Gastrocnemius medialis (tissue), 4 donors: ENCODE measurements around the gene UNC5A. TPM values are rescaled to one million over a fixed set of nuclear protein-coding genes. Genes with fewer than 3 reads are reported as not detected.

Source experiments
- ATAC-seq, 2 donors: fragments of 150-250 bp; one replicate each; pipeline ENCODE4 v1.9.1; 2016
- DNase-seq, 2 donors: peaks; one replicate each; pipeline ENCODE4 v3.0.0-alpha.2; 2019
- H3K27ac ChIP-seq, 4 donors: fragments of 200-600 bp; sonication (generic); 1 replicate in 1 of 4; 2 replicates in 3 of 4; pipeline ENCODE4 v1.5.1; 2016 to 2018; ENCODE audit warnings: mild to moderate bottlenecking in 2 of 4, moderate library complexity in 1 of 4
- H3K27me3 ChIP-seq, 3 donors: fragments of 200-600 bp; sonication (generic) in 2 of 3; 1 replicate in 1 of 3; 2 replicates in 2 of 3; pipeline versions ENCODE4 v1.5.1 to v1.6.0; 2016 to 2019; ENCODE audit warnings: mild to moderate bottlenecking in 1 of 3, moderate library complexity in 1 of 3
- H3K36me3 ChIP-seq, 2 donors: fragments of 200-600 bp; sonication (generic) in 1 of 2; one replicate each; pipeline ENCODE4 v1.5.1; 2017 to 2018
- H3K4me1 ChIP-seq, 2 donors: fragments of 200-600 bp; sonication (generic) in 1 of 2; one replicate each; pipeline ENCODE4 v1.5.1; 2016 to 2017; ENCODE audit warnings: mild to moderate bottlenecking in 2 of 2
- H3K4me3 ChIP-seq, 4 donors: fragments of 200-600 bp; sonication (generic) in 3 of 4; 1 replicate in 1 of 4; 2 replicates in 3 of 4; pipeline ENCODE4 v1.5.1; 2016 to 2019; ENCODE audit warnings: mild to moderate bottlenecking in 2 of 4
- H3K9me3 ChIP-seq, 3 donors: fragments of 200-600 bp; sonication (generic) in 2 of 3; 1 replicate in 1 of 3; 2 replicates in 2 of 3; pipeline ENCODE4 v1.5.1; 2016 to 2019
- CTCF ChIP-seq, 5 experiments: fragments of 450-650 bp in 3 of 5; fragments of 200-600 bp in 2 of 5; sonication (generic) in 2 of 5; IDR thresholded peaks in 4 of 5; conservative IDR thresholded peaks in 1 of 5; 1 replicate in 4 of 5; 2 replicates in 1 of 5; pipeline ENCODE4 v1.5.1; 2016 to 2019; ENCODE audit warnings: antibody characterized with exemption in 5 of 5, mild to moderate bottlenecking in 3 of 5, moderate library complexity in 3 of 5
- POLR2A ChIP-seq, 2 donors: fragments of 450-650 bp; IDR thresholded peaks; one replicate each; pipeline ENCODE4 v1.6.1; 2017; ENCODE audit warnings: antibody characterized with exemption in 2 of 2, mild to moderate bottlenecking in 2 of 2, moderate library complexity in 2 of 2
- in situ Hi-C, 4 donors: fragments of 200-750 bp; cut with MboI; loops; one replicate each; pipeline versions ENCODE4 v1.15.0 to v1.8.0; 2017; ENCODE audit warnings: low sequenced_read_pairs in 4 of 4
- intact Hi-C: fragments of 100-400 bp; cut with DNase I; formaldehyde crosslinking; loops from one replicate; pipeline ENCODE4 v1.15.1; 2023; ENCODE audit warnings: low total_unique reads
- total RNA-seq, 4 donors: library from RNA; depleted of rRNA; stranded (reverse); fragments of >200 nt; gene quantifications; one replicate each; pipeline versions ENCODE4 v1.1.0 to v1.2.3, GENCODE V29; 2016

UNC5A gene
- total RNA-seq, 4 donors from 2014 or later: 0.10 to 0.55 TPM; not detected in 2

DNA sequence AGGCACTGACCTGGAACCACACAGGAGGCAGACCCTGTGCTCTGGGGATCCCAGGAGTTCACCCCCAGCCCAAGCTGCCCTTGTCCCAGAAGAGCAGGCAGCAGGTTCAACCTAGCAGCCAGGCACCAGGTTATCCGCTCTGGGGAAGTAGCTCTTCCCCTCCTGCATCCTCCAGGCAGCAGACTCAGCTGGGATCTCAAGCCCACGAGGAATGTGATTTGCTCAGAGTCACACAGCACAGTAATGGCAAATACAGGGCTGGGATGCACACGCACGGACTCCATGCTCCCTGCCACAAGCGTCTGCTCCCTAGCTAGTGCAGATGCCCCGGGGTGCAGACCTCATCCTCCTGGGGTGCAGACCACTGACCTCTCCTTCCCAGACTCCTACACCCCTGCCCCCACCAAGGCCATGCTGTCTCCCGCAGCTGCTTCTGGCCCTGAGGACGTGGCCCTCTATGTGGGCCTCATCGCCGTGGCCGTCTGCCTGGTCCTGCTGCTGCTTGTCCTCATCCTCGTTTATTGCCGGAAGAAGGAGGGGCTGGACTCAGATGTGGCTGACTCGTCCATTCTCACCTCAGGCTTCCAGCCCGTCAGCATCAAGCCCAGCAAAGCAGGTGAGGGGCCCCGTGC is 63.3 kb downstream of the UNC5A start:
- in situ Hi-C loops (no loop called here), intact Hi-C loops (no loop called here)
- Histone ChIP-seq H3K4me1 (no peaks in the 10 kb centered on the region), H3K4me3 (no peak overlapping the region), H3K9me3 (no peaks in the 10 kb centered on the region), H3K27me3 (peaks cover 0 to 15% (median 14%) of the 10 kb centered on the region in 3 donors), H3K27ac (no peak overlapping the region), H3K36me3 (no peaks in the 10 kb centered on the region)
- no peak for ATAC-seq
- no peak for DNase-seq
- no peak for TF ChIP-seq CTCF (IDR thresholded peaks at IDR 0.05 in 4 of 5, conservative IDR thresholded peaks at IDR 0.05 in 1 of 5)

DNA sequence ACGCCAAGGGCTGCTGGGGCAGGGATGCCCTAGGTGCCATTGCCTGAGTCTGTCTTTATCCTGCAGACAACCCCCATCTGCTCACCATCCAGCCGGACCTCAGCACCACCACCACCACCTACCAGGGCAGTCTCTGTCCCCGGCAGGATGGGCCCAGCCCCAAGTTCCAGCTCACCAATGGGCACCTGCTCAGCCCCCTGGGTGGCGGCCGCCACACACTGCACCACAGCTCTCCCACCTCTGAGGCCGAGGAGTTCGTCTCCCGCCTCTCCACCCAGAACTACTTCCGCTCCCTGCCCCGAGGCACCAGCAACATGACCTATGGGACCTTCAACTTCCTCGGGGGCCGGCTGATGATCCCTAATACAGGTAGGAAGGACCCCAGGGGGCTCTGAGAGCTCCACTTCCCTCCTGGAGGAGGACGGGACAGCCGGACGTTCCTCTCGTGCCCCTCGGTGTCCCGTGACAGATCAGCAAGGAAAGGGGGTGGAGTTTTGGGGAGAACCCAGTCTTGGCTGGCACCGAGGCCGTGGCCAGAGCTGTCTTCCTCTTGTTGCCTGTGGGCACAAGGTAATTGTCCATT is 63.9 kb downstream of the UNC5A start:
- intact Hi-C loops (no loop called here), in situ Hi-C loops (no loop called here)
- no peaks in the 10 kb centered on the region for H3K9me3 ChIP-seq
- no peak overlapping the region for H3K4me3 ChIP-seq
- no peaks in the 10 kb centered on the region for H3K4me1 ChIP-seq
- no peak overlapping the region for H3K27ac ChIP-seq
- no peaks in the 10 kb centered on the region for H3K36me3 ChIP-seq
- H3K27me3 ChIP-seq: peaks cover 0 to 14% (median 11%) of the 10 kb centered on the region in 3 donors
- TF ChIP-seq CTCF (IDR thresholded peaks at IDR 0.05 in 4 of 5, conservative IDR thresholded peaks at IDR 0.05 in 1 of 5): no peak
- no peak for DNase-seq
- no peak for ATAC-seq

- Histone ChIP-seq H3K27me3 (peaks cover 0 to 14% (median 11%) of the 10 kb centered on the region in 3 donors), H3K4me3 (no peak overlapping the region), H3K27ac (no peak overlapping the region), H3K36me3 (no peaks in the 10 kb centered on the region), H3K4me1 (no peaks in the 10 kb centered on the region), H3K9me3 (no peaks in the 10 kb centered on the region)
- in situ Hi-C loops (no loop called here), intact Hi-C loops (no loop called here)
- TF ChIP-seq POLR2A (IDR thresholded peaks at IDR 0.05) (no peak), CTCF (IDR thresholded peaks at IDR 0.05 in 4 of 5, conservative IDR thresholded peaks at IDR 0.05 in 1 of 5) (no peak)
- no peak for ATAC-seq
- DNase-seq: no peak
These were observed 64.7 kb downstream of the UNC5A start for GRCh38 chr5:176875014-176875550.

GRCh38 chr5:176875783-176876505 is 65.6 kb downstream of the UNC5A start:
- intact Hi-C loops: no loop called here
- Histone ChIP-seq H3K9me3 (no peaks in the 10 kb centered on the region), H3K27ac (no peak overlapping the region), H3K27me3 (peaks cover 0 to 14% (median 11%) of the 10 kb centered on the region in 3 donors), H3K4me1 (no peaks in the 10 kb centered on the region), H3K4me3 (no peak overlapping the region), H3K36me3 (no peaks in the 10 kb centered on the region)
- no peak for ATAC-seq
- no peak for DNase-seq
- TF ChIP-seq CTCF (IDR thresholded peaks at IDR 0.05 in 4 of 5, conservative IDR thresholded peaks at IDR 0.05 in 1 of 5) (no peak), POLR2A (IDR thresholded peaks at IDR 0.05) (no peak)
- in situ Hi-C loops: no loop called here
